PC-9 (cell line): Measurements from ENCODE around the gene COIL.

Experiments
- EZH2 ChIP-seq: fragments of 200-600 bp; sonication (generic); IDR thresholded peaks from 2 replicates; pipeline ENCODE4 v1.8.0; 2017; ENCODE audit warnings: antibody characterized with exemption, low read depth
- TF ChIP-seq, protein P1 (sequence below): fragments of 200-600 bp; sonication (generic); conservative IDR thresholded peaks from 2 replicates; pipeline ENCODE4 v1.6.1; 2017; ENCODE audit warnings: mixed run types, antibody characterized with exemption, mild to moderate bottlenecking, moderate library complexity

DNA sequence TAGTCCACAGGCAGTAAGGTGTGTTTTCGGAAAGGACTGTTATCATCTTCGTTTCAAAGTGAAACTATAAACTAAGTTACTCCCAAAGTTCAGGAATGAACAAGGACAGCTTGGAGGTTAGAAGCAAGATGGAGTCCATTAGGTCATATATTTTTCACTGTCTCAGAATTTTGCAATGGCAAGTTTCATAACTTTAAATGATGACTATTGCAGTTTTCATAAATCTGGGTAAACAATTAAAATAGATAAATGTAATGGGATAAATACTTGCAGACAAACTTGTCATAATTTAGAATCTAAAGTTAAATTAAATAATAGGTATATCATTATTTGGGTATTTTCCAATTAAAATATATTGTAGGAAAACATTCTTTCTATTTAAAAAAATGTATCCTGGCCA lies 32.3 kb downstream of the COIL start:
- TF ChIP-seq, protein P1, sequence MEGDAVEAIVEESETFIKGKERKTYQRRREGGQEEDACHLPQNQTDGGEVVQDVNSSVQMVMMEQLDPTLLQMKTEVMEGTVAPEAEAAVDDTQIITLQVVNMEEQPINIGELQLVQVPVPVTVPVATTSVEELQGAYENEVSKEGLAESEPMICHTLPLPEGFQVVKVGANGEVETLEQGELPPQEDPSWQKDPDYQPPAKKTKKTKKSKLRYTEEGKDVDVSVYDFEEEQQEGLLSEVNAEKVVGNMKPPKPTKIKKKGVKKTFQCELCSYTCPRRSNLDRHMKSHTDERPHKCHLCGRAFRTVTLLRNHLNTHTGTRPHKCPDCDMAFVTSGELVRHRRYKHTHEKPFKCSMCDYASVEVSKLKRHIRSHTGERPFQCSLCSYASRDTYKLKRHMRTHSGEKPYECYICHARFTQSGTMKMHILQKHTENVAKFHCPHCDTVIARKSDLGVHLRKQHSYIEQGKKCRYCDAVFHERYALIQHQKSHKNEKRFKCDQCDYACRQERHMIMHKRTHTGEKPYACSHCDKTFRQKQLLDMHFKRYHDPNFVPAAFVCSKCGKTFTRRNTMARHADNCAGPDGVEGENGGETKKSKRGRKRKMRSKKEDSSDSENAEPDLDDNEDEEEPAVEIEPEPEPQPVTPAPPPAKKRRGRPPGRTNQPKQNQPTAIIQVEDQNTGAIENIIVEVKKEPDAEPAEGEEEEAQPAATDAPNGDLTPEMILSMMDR: no peak
- no peak for TF ChIP-seq EZH2
